ENCODE results near the gene MMD.
"Not testable (repeated sequence)": the region's sequence is repeated elsewhere in the genome, so short reads cannot be mapped to it uniquely, and the experiment has no call there.

Gene MMD

GRCh38 chr17:55418369-55419268, 3.0 kb downstream of the MMD start:
- no peak for DNase-seq

GRCh38 chr17:55417411-55418268, 4.0 kb downstream of the MMD start:
- no peak for DNase-seq

DNA sequence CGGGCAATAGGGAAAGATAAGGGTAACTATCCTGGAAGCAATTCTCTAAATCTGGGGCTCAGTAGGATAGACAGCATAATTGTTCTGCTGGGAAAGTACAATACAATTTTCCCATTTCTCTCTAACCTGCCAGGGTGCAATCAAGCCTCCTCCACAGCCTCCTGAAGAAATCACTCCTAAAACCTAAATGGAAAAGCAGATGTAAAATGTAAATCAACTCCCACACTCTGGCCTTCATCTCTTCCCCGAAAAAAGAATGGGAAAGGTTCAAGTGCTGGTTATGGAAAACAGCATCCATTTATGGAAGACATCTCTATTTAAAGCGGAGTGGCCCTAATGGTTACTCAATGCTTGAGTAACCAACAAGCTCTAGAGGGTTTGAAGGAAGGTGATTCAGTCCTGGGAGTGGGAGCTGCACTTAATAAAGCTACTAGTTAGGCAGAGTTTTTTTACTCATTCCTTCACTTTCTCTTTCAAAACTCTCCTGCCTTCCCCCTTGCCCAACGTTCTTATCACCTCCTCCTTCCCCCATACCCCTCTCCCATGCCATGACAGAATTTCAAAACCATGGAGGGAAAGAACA, 5.1 kb downstream of the MMD start:
- no peak for DNase-seq

DNA sequence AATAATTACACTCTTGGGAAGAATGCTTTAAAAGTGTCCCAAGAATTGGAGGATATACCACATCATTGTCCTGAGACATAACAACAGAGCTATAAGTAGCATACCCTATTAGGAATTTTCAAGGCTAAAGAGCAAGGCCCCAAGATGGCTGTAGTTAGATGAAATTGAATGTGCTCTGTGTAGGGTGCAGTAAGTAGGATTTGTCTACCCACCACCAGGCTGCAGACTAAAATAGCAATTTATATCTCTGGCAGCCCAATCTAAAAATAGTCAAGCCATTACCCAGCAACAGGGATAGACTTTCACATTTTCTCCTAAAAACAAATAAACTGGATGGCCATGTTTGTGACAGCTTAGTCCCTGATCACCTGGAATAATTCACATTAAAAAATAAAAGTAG, 5.6 kb downstream of the MMD start:
- no peak for DNase-seq

DNA sequence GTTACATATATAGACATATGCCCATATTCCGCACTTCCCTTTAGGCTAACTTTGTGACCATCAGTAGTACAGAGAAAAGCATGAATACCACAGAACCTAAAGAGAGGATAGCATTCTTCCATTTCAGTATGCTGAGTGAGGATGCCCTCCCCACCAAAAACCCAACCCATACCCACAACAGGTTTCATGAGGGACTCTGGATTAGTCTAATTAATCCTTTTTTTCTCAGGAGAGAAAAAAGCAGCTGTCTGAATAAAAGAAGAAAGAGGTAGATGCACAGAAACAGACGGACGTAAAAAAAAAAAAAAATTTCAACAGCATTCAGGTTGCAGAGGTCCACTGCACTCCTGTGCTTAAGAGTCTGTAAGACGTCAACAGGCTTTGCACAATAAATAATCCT, 6.7 kb downstream of the MMD start:
- DNase-seq: no peak

GRCh38 chr17:55413825-55414489, 7.7 kb downstream of the MMD start:
- DNase-seq: no peak

- no peak for DNase-seq
Measured at GRCh38 chr17:55411463-55411855, 10.2 kb downstream of the MMD start.

DNA sequence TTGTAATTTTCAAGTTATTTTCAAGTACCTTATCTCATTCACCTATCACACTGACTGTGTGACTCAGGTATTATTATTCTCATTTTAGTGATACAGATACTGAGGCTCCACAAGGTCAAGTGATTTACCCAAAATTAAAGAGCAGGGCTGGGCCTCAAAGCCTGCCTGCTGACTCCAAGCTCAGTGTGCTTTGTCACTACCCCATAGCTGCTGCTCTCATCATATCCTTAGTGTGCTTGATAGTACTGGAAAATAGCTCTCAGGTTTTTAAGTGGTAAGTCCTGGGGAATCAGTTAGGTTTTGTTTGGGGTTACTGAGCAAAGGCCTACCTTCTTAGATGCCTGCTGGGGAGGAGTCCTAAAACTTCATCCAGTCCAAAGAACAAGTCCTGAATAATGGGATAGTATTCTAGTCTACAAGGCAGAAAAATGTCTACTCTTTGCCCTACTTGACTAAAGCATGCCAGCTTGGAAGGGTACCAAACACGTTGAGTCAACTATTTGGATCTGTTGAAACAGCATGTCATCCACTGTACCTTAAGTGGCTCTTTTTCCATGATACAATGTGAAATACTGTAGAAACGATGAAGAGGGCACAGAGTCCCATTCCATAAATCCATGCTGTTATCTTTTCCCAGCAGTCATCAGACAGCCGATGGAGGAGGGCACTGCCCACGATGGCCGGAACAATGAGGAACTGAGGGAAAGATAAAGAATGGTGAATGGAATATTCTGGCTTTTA, 10.7 kb downstream of the MMD start:
- DNase-seq: no peak

GRCh38 chr17:55409030-55409800, 12.4 kb downstream of the MMD start:
- DNase-seq: no peak

DNA sequence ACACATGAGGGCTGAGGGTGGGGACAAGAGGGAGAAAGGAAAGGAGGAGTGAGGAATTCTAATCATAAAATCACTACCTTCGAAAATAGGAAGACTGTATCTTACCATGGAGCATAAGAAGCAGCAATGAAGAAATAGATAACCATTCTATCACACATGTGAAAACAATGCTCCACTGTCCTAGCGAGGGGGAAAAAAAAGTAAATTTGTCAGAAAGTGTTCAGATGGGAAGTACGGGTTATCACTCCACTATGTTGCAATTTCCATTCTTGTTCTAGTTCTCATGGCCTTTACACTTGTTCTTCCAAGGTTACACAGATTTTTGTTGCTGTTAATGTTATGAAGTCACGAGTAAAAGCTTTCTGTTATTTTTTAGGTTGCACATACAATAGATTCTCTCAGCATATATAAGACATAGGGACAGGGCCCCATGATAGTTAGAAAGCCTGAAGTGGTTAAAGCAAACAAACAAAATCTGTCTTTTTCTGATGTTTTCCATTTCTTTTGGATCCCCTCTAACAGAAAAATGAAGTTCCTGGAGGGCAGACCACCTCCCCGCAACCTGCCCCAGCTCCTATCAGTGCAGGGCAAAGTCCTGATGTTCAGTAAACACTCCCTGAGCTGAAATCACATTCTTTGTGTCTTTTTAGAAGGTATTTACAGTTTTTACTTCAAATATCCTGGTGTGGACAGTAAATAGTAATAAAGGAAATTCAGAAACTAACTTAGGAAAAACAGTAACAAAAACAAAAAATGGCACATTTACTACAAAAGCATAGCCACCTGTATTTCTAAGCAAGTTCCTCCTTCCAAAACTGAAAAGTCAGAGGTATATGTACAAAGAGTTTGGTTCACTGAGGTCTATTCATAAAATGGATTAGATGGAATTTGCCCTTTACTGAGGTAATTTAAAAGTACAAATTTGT, 13.7 kb downstream of the MMD start:
- DNase-seq: no peak

GRCh38 chr17:55405600-55405999, 16.0 kb downstream of the MMD start:
- no peak for DNase-seq

DNA sequence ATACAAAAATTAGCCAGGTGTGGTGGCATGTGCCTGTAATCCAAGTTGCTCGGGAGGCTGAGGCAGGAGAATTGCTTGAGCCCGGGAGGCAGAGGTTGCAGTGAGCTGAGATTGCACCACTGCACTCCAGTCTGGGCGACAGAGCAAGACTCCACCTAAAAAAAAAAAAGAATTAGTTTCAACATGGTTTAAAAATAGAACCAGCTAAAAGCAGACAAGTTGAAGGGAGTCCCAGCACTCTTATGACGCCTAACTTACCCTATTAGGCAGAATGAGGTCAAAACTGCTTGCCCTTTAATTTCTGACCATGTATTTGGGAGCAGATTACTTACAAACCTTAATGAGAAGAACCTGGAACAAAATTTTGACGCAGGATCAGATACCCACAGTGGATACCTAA, 17.4 kb downstream of the MMD start:
- not testable (repeated sequence) for DNase-seq

DNA sequence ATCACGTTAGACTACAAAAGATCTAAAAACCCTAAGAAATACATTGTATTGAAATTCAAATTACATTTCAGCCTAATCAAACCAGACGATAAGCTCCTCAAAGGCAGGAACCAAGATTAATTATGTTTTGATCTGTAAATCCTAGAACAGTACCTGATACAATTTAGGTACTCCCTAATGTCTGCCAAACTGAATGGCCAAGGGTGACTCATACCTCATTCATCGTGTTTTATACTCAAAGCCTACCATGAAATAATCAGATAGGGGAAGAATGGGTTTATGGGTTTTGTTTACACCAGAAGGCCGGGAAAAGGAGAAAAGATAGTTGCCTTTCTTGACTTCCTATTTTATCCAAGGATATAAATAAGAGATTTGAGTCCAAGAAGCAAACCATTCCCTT, 19.3 kb downstream of the MMD start:
- DNase-seq: no peak

GRCh38 chr17:55398689-55399088, 22.9 kb downstream of the MMD start:
- DNase-seq: no peak

DNA sequence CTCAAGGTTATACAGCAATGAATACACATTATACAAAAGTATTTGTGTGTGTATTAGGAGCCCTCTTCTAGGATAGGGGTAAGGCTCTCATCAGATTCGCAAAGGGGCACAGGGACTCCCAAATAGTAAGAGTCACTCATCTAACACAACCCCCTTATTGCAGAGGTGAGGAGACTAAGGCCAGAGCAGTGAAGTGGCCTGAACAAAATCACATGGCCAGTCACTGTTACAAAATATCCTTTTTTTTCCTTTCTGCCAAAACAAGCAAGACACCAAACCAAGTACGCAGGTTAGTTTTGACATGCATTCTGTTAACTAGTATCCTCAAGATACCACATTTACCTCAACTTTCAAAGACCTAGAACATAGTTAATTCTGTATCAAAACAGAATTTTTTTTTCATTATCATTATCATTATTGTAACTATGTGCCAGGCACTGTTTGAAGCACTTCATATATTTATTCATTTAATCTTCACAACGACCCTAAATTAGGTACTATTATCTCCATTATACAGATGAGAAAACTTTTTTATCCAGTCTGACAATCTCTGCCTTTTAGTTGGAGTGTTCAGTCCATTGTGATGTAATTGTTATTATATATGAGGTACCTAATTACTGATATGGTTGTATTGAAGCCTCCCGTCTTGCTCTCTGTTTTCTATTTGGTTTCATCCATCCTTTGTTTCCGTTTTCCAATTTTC, 25.7 kb downstream of the MMD start:
- no peak for DNase-seq

DNA sequence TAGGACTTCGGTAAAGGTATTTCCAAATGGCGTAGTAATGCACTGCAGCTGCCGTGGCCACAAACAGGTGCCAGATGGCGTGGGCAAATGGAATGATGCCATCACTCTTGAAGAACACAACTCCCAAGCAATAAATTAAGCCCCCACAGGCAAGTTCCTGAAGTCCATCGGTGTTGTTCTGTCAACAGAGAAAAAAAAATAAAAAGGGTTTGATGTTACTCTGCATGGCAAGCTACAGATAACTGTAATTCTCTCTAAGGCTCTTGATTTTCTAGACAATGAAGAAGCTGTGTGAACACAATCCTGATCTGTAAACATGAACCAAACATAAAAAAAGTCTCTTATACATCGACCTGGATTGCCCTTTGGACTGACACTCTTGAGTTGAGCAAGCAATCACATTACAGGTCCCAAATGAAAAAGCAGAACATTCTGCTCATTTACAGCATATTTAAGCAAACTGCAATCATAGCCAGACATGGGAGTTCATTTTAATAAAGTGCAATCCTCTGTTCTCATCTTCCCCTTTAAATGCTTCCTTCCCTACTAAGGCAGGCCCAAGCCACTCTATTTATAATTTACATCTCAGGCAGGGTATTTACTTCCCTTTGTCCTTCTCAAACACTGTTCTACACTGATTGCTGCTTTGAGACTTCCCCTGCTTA, 27.1 kb downstream of the MMD start:
- no peak for DNase-seq

GRCh38 chr17:55391764-55392467, 29.7 kb downstream of the MMD start:
- no peak for DNase-seq

DNA sequence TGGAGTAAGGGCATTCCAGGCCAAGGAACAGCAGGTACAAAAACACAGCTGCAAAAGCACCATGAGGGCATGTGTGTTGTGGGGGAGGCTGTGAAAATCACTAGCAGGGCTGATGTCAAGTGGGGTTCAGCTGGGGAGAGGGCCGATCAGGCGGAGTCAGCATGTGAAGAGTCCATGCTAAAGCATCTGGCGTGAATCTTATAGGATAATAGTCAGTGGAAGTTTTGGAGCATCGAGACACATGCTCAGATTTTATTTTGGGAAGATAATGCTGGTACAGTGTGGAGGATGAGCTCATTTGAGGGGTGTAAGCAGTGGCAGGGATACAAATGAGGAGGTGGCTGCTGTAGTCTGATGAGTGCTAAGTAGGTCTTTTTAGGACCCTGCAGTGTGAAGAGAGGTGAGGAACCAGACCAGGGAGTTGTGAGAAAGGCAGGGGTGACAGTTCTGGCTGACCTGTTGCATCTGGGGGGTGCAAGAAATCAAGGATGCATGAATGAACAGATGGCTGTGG, 30.3 kb downstream of the MMD start:
- no peak for DNase-seq
